Measurements from ENCODE around the gene RAD9A. TPM values are rescaled to one million over a fixed set of nuclear protein-coding genes. Genes with fewer than 3 reads are reported as not detected.

RAD9A gene
- total and polyA plus RNA-seq, 9 of the 15 experiments (the other 6 are each of a cell fraction or from before 2014, with no cell fraction given), result 1.4 to 41.2 (median 16.1) TPM

GRCh38 chr11:67401495-67402191, 9.9 kb downstream of the RAD9A start, which contains the start of gene PPP1CA (continued):
- TF ChIP-seq RREB1 (CRISPR knock-in tag; IDR thresholded peaks at IDR 0.05) (no peak), EWSR1 (IDR thresholded peaks at IDR 0.05; ENCODE audit: borderline replicate concordance, low read depth, partially characterized antibody) (no peak), E4F1 (CRISPR knock-in tag; IDR thresholded peaks at IDR 0.05; ENCODE audit: borderline replicate concordance) (no peak), CCNT2 (IDR thresholded peaks at IDR 0.05; ENCODE audit: borderline replicate concordance, extremely low read depth, insufficient read length, low read depth, low read length) (peak; percentile 83), RBM15 (IDR thresholded peaks at IDR 0.05; ENCODE audit: insufficient read depth, low read length) (no peak), TCF7L2 (IDR thresholded peaks at IDR 0.05; ENCODE audit: low read depth, low read length) (no peak), ELF2 (CRISPR knock-in tag; IDR thresholded peaks at IDR 0.05) (peak; percentile 82), NFIC (IDR thresholded peaks at IDR 0.05) (peak; percentile 58; the same call in 1 of the 2 replicates), CBX5 (IDR thresholded peaks at IDR 0.05; ENCODE audit: borderline replicate concordance, low read depth) (no peak), ZNF133 (CRISPR knock-in tag; IDR thresholded peaks at IDR 0.05) (no peak), POLR3G (IDR thresholded peaks at IDR 0.05; ENCODE audit: extremely low read depth, insufficient read length, insufficient replicate concordance) (no peak), PHF20 (IDR thresholded peaks at IDR 0.05; ENCODE audit: partially characterized antibody) (peak; percentile 25), ZMIZ1 (IDR thresholded peaks at IDR 0.05; ENCODE audit: low read depth in 2 of 2, low read length in 2 of 2) (peak in 1 of 2 experiments; percentile 46; a peak in 1 of 4 replicates)
